Nephron (organoid): ENCODE data around the gene TMEM53.
A peak's percentile ranks its signal among the peaks of the same experiment; 100 is the strongest.

Experiments used
- H3K27ac Mint-ChIP-seq, 3 experiments: 2 replicates each; pipeline ENCODE4 v1.8.0; 2020; ENCODE audit warnings: mixed read lengths in 3 of 3, mild to moderate bottlenecking in 2 of 3, moderate library complexity in 1 of 3
- H3K27me3 Mint-ChIP-seq: 2 replicates; pipeline ENCODE4 v1.8.0; 2021; ENCODE audit warnings: low read depth, mild to moderate bottlenecking, moderate library complexity, mixed read lengths
- H3K36me3 Mint-ChIP-seq: 2 replicates; pipeline ENCODE4 v1.8.0; 2020; ENCODE audit warnings: low read depth, mixed read lengths
- H3K4me1 Mint-ChIP-seq: 2 replicates; pipeline ENCODE4 v1.8.0; 2020; ENCODE audit warnings: mixed read lengths
- H3K4me3 Mint-ChIP-seq, 3 experiments: 2 replicates each; pipeline ENCODE4 v1.8.0; 2020; ENCODE audit warnings: mild to moderate bottlenecking in 3 of 3, mixed read lengths in 3 of 3, moderate library complexity in 2 of 3
- H3K9me3 Mint-ChIP-seq: 2 replicates; pipeline ENCODE4 v1.8.0; 2020; ENCODE audit warnings: mixed read lengths
- CTCF ChIP-seq, 3 experiments: fragments of 200-600 bp; sonication (generic); IDR thresholded peaks; one replicate each; pipeline ENCODE4 v1.5.0; 2021; ENCODE audit warnings: antibody characterized with exemption in 3 of 3; ENCODE audit not compliant: unreplicated experiment in 3 of 3

The TMEM53 gene

DNA sequence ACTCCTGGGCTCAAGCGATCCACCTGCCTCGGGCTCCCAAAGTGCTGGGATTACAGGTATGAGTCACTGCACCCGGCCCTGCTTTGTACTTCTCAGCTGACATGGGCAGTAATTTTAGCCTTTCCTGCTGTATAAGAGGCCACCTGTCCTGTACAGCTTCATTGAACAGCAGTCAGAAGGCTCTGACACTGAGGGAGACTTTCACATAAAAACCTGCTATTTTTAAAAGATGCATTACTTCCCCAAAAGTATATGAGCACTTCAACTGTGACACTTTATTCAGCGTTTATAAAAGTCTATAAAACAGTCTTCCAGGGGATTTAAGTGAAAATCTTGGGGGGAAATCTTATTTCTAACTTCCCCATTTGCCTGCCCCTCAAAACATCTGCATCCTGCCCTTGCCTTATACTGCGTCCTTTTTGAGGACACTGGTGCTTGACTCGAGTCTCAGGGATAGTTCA, 39.1 kb upstream of the TMEM53 start:
- H3K36me3 Mint-ChIP-seq, result peaks cover 10% of the 10 kb centered on the region
- H3K4me1 Mint-ChIP-seq, result no peaks in the 10 kb centered on the region
- H3K4me3 Mint-ChIP-seq, result no peak overlapping the region
- peaks cover 10% of the 10 kb centered on the region for H3K9me3 Mint-ChIP-seq
- no peak for TF ChIP-seq CTCF (IDR thresholded peaks at IDR 0.05; ENCODE audit: unreplicated experiment in 3 of 3)
- H3K27me3 Mint-ChIP-seq, result peaks cover 17% of the 10 kb centered on the region
- H3K27ac Mint-ChIP-seq, result no peak overlapping the region

- H3K4me3 Mint-ChIP-seq, result no peak overlapping the region
- H3K27ac Mint-ChIP-seq, result no peak overlapping the region
- peaks cover 10% of the 10 kb centered on the region for H3K36me3 Mint-ChIP-seq
- no peaks in the 10 kb centered on the region for H3K4me1 Mint-ChIP-seq
- peaks cover 4% of the 10 kb centered on the region for H3K27me3 Mint-ChIP-seq
- TF ChIP-seq CTCF (IDR thresholded peaks at IDR 0.05; ENCODE audit: unreplicated experiment in 3 of 3), result peak in 2 of 3 experiments; percentile 19 to 23
- peaks cover 15% of the 10 kb centered on the region for H3K9me3 Mint-ChIP-seq
Observed at GRCh38 chr1:44707959-44708831, 33.9 kb upstream of the TMEM53 start.

GRCh38 chr1:44707112-44707881, 33.0 kb upstream of the TMEM53 start:
- no peak for TF ChIP-seq CTCF (IDR thresholded peaks at IDR 0.05; ENCODE audit: unreplicated experiment in 3 of 3)
- no peak overlapping the region for H3K27ac Mint-ChIP-seq
- peaks cover 15% of the 10 kb centered on the region for H3K9me3 Mint-ChIP-seq
- H3K4me1 Mint-ChIP-seq, result no peaks in the 10 kb centered on the region
- H3K27me3 Mint-ChIP-seq, result peaks cover 4% of the 10 kb centered on the region
- H3K4me3 Mint-ChIP-seq, result no peak overlapping the region
- H3K36me3 Mint-ChIP-seq, result peaks cover 10% of the 10 kb centered on the region

- Mint-ChIP-seq H3K27ac (no peak overlapping the region), H3K4me1 (no peaks in the 10 kb centered on the region), H3K36me3 (peaks cover 10% of the 10 kb centered on the region), H3K9me3 (peaks cover 14% of the 10 kb centered on the region), H3K27me3 (peaks cover 4% of the 10 kb centered on the region), H3K4me3 (no peak overlapping the region)
- TF ChIP-seq CTCF (IDR thresholded peaks at IDR 0.05; ENCODE audit: unreplicated experiment in 3 of 3), result no peak
Observed at GRCh38 chr1:44705938-44706337, 31.7 kb upstream of the TMEM53 start.

GRCh38 chr1:44705470-44705869, 31.2 kb upstream of the TMEM53 start:
- no peak overlapping the region for H3K4me3 Mint-ChIP-seq
- no peak for TF ChIP-seq CTCF (IDR thresholded peaks at IDR 0.05; ENCODE audit: unreplicated experiment in 3 of 3)
- H3K27me3 Mint-ChIP-seq, result peaks cover 4% of the 10 kb centered on the region
- H3K9me3 Mint-ChIP-seq, result peaks cover 10% of the 10 kb centered on the region
- H3K36me3 Mint-ChIP-seq, result peaks cover 6% of the 10 kb centered on the region
- H3K4me1 Mint-ChIP-seq, result no peaks in the 10 kb centered on the region
- H3K27ac Mint-ChIP-seq, result no peak overlapping the region
